T-helper 1 cell treated with Interleukin-12 subunit alpha and Interleukin-12 subunit beta and Interleukin-4 antibody, amounts not matched to agents 30 ng/mL and 1 ng/mL, for 36 hours (primary cell): ENCODE data around the gene PLD1. TPM values are rescaled to one million over a fixed set of nuclear protein-coding genes. Genes with fewer than 3 reads are reported as not detected.

ENCODE experiments used
- intact Hi-C: fragments of 100-400 bp; cut with micrococcal nuclease; formaldehyde crosslinking; loops from one replicate; pipeline ENCODE4 v1.15.1; 2024
- total RNA-seq: library from RNA; stranded (reverse); gene quantifications from 2 replicates; pipeline ENCODE4 v1.2.3, GENCODE V29; 2022

Gene PLD1
- total RNA-seq, 1 donor from 2014 or later = 0.88 TPM

- intact Hi-C loops = no loop called here
Observed at GRCh38 chr3:171821778-171822358, 11.6 kb upstream of the PLD1 start.

GRCh38 chr3:171821044-171821443 is 10.8 kb upstream of the PLD1 start:
- intact Hi-C loops = no loop called here

- intact Hi-C loops = loop anchor here (10.0 kb wide), 1 partner anchor 628 kb away; the partner anchor contains the start of gene GHSR
Observed at GRCh38 chr3:171817074-171817800, 7.0 kb upstream of the PLD1 start.

GRCh38 chr3:171815973-171816595 is 5.8 kb upstream of the PLD1 start:
- intact Hi-C loops = loop anchor here (10.0 kb wide), 1 partner anchor 629 kb away; the partner anchor contains the start of gene GHSR

GRCh38 chr3:171814662-171815061 is 4.4 kb upstream of the PLD1 start:
- intact Hi-C loops = loop anchor here (10.0 kb wide), 1 partner anchor 630 kb away; the partner anchor contains the start of gene GHSR

GRCh38 chr3:171813897-171814460 is 3.7 kb upstream of the PLD1 start:
- intact Hi-C loops = loop anchor here (10.0 kb wide), 1 partner anchor 631 kb away; the partner anchor contains the start of gene GHSR

GRCh38 chr3:171813278-171813896 is 3.1 kb upstream of the PLD1 start:
- intact Hi-C loops = loop anchor here (10.0 kb wide), 1 partner anchor 631 kb away; the partner anchor contains the start of gene GHSR

GRCh38 chr3:171812811-171813210 is 2.5 kb upstream of the PLD1 start:
- intact Hi-C loops = loop anchor here (10.0 kb wide), 1 partner anchor 632 kb away; the partner anchor contains the start of gene GHSR

- intact Hi-C loops = loop anchor here (10.0 kb wide), 1 partner anchor 633 kb away; the partner anchor contains the start of gene GHSR
Observed at GRCh38 chr3:171811913-171812335, 1.6 kb upstream of the PLD1 start.

- intact Hi-C loops = loop anchor here (10.0 kb wide), 1 partner anchor 633 kb away; the partner anchor contains the start of gene GHSR
Observed at GRCh38 chr3:171811295-171811912, 1.1 kb upstream of the PLD1 start.

GRCh38 chr3:171810629-171811294 is 479 bp upstream of the PLD1 start:
- intact Hi-C loops = loop anchor here (1.0 to 10.0 kb wide), 4 partner anchors 36 to 857 kb away; partner anchors contain the start of gene GHSR

- intact Hi-C loops = no loop called here
Observed at GRCh38 chr3:171809611-171809860, 747 bp downstream of the PLD1 start.

GRCh38 chr3:171807806-171808205 is 2.5 kb downstream of the PLD1 start:
- intact Hi-C loops = no loop called here

- intact Hi-C loops = no loop called here
Observed at GRCh38 chr3:171807129-171807675, 3.1 kb downstream of the PLD1 start.

- intact Hi-C loops = no loop called here
Observed at GRCh38 chr3:171806200-171807128, 3.8 kb downstream of the PLD1 start.

- intact Hi-C loops = no loop called here
Observed at GRCh38 chr3:171805687-171806086, 4.6 kb downstream of the PLD1 start.

- intact Hi-C loops = no loop called here
Observed at GRCh38 chr3:171804618-171805389, 5.5 kb downstream of the PLD1 start.

- intact Hi-C loops = no loop called here
Observed at GRCh38 chr3:171803044-171803443, 7.2 kb downstream of the PLD1 start.
